ENCODE data around the gene ERFL.

DNA sequence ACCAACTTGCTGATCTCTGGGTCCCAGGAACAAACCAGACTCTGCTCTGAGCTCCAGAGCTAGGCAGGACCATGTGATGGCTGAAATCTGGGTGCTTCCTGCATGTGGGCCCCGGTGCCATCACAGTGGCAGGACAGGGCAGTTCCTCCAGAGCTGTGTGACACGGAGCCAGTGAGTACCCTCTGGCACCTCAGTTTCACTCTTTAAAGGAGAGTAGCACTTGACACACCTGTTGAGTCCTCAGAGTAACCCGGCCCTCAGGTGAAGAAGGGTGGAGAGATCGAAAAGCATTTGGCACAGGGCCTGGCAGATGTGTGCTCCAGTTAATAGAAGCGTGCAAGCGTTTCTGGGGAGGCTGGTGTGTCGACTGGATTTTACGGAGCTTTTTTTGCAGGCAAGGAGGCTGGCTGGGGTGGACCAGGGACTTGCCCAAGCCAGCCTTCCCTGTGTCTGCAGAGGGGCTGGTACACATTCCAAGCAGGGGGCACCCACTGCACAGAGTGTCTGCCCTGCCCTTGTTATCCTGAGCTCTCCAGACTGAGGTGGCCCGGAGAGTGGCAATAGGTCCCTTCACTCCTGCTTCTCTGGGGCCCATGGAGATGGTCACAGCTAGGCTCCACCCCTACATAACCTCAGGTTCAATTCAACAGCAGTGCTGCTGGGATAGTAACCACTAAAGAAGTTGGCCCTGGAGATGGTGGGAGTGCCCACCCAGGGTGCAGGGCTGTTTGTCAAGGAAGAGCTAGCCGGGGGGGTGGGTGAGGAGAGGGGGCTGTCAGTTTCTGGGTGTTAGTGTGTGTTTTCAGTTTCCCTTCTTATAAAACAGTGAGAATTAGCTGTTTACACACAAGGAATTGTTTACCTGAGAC is 59.9 kb downstream of the ERFL start:
- no peak for TF ChIP-seq CTCF (IDR thresholded peaks at IDR 0.05)
- no peak for TF ChIP-seq POLR2A (IDR thresholded peaks at IDR 0.05)

Data from adrenal gland (tissue), 5 donors.